ENCODE data around the gene CXADR. TPM values are rescaled to one million over a fixed set of nuclear protein-coding genes. Genes with fewer than 3 reads are reported as not detected.

CXADR gene
- total RNA-seq, result 10.1 and 11.7 TPM in 2 replicates

GRCh38 chr21:17512253-17513213 is at the start of gene CXADR:
Gene CXADR (plus strand): TSS chr21:17513043. CDS start chr21:17513130, 87 bp downstream.

GRCh38 chr21:17612565-17613241 is 99.9 kb downstream of the CXADR start, which contains the start of gene BTG3:
Gene BTG3 (minus strand): TSS chr21:17612901. CDS start chr21:17609144, 3,757 bp downstream.

Other genes with a start within 250 kb of the CXADR start
- 68.0 and 73.5 TPM in 2 replicates for gene BTG3, start 99.9 kb downstream of the CXADR start, total RNA-seq

Data from hair follicular keratinocyte (primary cell).